Adipose tissue (tissue), 3 donors: Measurements from ENCODE around the gene WWOX. TPM values are rescaled to one million over a fixed set of nuclear protein-coding genes. Genes with fewer than 3 reads are reported as not detected.

Source experiments
- H3K27ac ChIP-seq: one replicate; pipeline ENCODE4 v1.5.1; 2013; ENCODE audit warnings: low read depth, low read length
- WGBS, 3 donors: extraction: QIAGEN DNeasy Blood & Tissue Kit; methylation state at CpG; one replicate each; pipeline ENCODE4 v1.1.7; 2013; 5-methylcytosine and 5-hydroxymethylcytosine counted together
- polyA plus RNA-seq, 3 donors: library from polyadenylated mRNA; stranded (reverse); fragments of 200-250 nt; gene quantifications; one replicate each; pipeline ENCODE4 v1.2.3, GENCODE V29; 2013
- donor health status: healthy with polysubstance abuse.
- donor health status: Bipolar disorder and iron deficiency.
- donor health status: healthy.

Gene WWOX
- polyA plus RNA-seq, 3 donors = 5.7 to 10.6 (median 7.0) TPM

DNA sequence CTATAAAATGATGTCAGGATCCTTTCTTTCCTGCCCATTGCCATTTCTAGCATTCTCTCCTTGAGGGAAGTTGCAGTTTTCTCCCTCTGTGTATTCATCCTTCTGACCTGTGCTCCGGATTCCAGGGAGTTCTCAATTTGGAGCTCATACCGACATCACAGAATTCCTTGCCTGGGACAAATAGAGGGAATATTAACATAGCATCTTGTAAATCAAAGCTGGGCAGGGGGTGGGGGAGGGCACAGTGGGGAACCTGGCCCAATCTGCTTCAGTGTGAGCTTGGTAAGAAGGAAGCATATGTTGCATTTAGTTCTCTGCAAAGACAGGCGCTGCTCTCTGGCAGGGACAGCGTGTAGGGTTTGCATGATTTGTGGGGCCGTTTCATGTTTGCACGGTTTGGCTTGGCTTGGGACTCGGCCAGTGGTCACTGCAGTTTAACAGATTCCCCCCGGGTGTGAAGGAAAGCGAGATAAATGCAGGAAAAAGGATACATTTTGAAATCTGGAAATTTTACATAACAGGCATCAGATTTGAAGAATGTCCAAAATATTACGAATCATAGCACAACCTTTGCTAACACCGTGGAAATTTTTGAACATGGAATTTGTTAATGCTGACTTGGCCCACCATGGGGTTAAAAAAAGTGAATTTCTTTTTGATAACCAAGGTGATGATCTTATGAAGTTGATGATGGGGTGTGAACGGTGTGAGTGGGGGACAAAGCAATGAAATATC, 178.0 kb downstream of the WWOX start:
- no peak overlapping the region for H3K27ac ChIP-seq
- WGBS, 3 donors = 39 to 56% (median 42%) methylated on average over 12 of the region's 12 CpGs

DNA sequence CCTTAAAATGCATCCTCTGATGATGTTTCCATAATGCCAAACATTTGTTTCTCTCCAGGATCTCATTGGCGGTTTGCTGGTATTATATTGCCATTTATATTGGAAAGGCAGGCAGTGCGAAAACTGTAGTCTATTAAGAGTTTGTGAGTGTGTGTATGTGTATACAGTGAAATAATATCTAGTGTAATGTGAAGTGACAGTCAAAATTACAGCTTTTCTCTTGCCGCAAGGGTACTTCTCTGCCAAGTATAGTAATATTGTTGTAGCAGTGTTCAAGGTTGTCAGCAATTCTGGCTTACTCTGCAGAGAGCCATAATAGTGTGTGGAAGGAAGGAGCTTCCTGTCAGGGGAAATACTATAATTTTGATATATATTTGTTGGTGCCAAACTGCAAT, 178.6 kb downstream of the WWOX start:
- H3K27ac ChIP-seq = no peak overlapping the region
- 79 to 91% (median 88%) methylated on average over 3 of the region's 3 CpGs for WGBS, 3 donors

DNA sequence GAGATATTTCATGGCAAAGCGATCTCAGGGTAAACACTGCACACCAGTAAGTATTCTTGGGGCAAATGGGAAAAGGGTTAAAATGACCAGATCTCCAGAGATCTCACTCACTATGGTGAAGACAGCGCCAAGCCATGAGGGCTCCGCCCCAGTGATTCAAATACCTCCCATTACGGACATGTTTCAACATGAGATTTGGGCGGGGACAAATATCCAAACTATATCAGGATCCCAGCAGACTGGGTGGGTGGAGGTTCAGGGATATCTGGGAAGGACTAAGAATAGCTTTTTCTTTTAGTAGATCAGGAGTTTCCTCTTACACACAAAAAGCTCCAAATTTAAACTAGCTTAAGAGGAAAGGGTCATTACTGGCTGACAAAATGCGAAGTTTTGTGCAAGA, 181.7 kb downstream of the WWOX start:
- 62 to 72% (median 65%) methylated on average over 6 of the region's 6 CpGs for WGBS, 3 donors
- no peak overlapping the region for H3K27ac ChIP-seq

DNA sequence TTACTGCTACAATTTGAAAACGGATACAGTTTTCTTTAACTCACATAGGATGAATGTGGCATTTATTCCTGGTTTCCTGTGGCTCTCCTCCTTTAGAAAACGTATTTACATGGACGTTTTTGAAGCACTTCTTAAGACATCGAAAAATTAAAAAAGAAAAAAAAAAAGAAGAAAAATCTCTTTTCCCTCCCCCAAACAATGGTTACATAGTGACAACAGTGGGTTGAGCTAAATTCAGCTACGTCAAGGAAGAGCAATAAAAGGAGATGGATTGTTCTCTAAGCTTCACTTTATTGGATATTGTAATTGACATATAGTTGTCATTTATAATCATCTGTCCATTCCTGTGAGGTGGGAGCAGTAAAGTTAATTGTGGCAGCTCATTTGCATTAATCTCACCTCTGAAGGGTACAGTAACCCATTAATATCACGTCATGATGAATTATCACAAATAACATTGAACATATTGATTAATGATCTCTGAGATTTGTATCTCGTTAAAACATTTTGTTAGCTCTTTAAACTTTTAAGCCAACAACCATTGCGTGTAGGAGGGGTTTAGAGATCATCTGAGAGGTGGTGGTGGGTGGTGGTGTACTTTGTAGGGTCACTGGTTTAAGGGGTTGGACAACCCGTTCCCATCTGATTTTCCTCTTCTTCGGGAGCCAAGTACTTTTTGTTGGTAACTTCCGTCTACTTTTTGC, 184.2 kb downstream of the WWOX start:
- H3K27ac ChIP-seq = no peak overlapping the region
- 73 to 91% (median 87%) methylated on average over 11 of the region's 11 CpGs for WGBS, 3 donors

DNA sequence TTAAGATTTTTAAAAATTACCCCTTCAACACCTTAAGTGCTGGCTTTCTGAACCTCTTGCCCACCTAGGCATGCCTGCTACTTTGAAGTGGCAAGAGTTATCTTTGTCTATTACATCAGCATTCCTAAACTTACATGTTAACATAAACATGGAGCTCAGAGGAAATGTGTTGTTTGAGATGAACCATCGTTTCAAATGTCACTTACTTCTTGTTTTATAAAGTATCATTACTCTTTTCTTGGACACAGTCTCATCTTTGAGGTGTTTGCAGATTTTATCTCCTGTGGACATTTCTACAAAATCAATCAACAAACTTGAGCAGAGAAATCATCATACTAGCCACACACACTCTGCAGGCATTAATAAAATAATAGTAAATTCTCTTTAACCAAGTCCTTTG, 184.9 kb downstream of the WWOX start:
- no peak overlapping the region for H3K27ac ChIP-seq
- WGBS, 3 donors = 79 to 83% (median 82%) methylated on average over 1 of the region's 1 CpG

DNA sequence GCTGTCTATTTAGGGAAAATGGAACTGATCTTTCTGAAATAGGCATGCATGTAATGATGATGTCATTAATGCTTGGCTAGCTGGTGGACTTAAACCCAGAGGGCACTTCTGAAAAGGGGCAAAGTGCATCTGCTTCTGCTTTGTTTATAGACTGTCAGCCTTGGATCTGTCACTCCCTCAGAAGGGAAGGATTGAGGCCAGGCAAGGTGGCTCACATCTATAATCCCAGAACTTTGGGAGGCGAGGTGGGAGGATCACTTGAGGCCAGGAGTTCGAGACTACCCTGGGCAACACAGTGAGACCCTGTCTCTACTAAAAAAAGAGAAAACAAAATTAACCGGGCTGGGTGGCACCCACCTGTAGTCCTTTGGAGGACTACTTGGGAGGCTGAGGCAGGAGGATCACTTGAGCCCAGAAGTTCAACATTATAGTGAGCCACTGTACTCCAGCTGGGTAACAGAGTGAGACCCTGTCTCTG, 185.5 kb downstream of the WWOX start:
- 94 to 98% (median 97%) methylated on average over 3 of the region's 3 CpGs for WGBS, 3 donors
- no peak overlapping the region for H3K27ac ChIP-seq

DNA sequence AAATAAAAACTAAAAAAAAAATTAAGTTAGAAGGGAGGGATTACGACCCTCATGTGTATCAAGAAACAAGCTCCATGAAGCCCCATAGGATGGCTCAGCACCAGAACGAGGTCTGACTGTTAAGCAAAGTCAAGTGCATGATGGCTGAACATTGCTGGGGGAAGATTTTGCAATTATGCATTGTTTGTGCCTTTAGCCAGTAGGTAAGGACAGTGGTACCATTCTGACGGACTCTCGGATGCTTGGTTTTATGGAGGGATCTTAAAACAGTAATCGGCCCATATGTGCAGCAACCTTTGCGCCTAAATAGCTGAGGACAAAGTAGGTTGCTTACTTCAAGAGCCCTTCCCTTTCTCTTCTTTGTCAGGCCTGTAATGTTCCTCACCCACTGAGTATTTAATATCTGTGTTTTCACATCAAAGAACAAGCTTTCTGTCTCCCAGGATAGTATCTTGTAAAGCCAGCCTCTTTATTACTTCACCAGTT, 186.0 kb downstream of the WWOX start:
- 80 to 93% (median 82%) methylated on average over 6 of the region's 6 CpGs for WGBS, 3 donors
- H3K27ac ChIP-seq = no peak overlapping the region

DNA sequence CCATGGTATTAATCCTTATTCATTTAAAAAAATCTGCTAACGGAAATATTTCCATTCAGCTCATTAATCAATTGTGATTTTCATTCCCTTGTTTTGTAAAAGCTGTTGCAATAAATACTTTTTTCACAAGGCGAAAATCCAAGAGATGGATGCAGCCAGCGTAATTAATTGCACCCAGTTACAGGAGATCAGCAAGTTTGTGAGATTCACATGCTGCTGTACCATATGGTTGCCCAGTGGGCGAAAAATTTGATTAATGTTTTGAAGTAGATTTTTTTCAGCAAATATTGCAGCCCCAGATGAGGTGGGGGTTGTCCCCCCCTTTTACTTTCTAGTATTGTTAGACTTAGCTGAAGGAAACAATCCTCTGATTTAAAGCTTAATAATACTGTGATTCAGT, 186.6 kb downstream of the WWOX start:
- WGBS, 3 donors = 86 to 87% (median 86%) methylated on average over 4 of the region's 4 CpGs
- H3K27ac ChIP-seq = no peak overlapping the region

DNA sequence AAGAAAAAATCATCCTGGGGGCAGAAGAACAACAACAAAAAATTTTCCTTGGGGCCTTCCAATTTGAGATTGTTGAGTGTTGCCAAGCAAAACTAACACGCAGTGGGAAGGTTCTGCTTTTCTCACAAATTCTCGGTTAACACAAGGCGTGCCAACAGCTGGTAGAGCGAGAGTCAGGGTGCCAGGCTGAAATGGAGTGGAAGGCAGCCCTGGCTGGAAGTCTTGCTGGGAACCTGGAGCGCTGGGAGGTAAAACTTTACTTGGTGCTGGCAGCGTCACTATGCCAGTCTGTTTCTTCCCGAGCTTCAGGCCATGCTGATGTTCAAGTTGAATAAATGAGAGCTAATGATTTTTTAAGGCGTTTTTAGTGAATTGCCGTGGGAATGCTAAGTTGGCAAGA, 189.4 kb downstream of the WWOX start:
- WGBS, 3 donors = 88 to 96% (median 94%) methylated on average over 9 of the region's 9 CpGs
- no peak overlapping the region for H3K27ac ChIP-seq

DNA sequence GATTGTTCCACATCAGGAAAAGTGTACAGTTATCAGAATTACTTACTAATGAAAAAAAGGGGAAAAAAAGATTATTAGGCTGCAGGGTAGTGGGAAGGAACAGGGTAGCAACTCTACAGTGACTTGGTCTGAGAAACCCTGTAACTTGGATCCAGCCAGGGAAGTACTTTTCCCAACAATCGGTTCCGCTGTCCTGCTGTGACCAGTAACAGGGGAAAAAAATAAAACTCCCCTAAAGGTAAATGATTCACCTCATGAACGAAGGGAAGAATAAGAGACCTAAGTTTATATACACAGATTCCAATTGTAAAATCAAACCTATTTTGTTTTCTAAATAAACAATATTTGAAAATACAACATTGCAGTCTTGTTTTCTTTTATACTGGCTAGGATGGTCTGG, 189.9 kb downstream of the WWOX start:
- 58 to 98% (median 95%) methylated on average over 3 of the region's 3 CpGs for WGBS, 3 donors
- no peak overlapping the region for H3K27ac ChIP-seq

DNA sequence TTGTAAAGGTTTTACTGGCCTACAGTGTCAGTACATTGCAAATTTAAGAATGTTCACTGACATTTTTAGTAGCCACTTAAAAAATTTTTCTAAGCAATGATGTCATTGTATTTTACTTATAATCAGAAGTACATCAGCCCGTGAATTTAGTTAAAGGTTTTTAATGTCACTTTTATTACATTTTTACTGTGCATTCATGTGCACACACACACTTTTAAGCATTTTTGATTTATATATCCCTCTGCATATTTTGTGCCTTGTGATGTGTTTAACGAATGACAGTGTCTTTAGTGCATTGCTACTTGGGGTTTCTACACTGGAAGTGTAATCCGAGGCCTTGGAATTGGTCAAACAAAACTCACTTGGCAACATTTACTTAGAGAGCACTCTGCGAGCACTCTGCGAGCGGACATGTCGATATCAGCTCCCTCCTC, 190.4 kb downstream of the WWOX start:
- 55 to 89% (median 87%) methylated on average over 7 of the region's 7 CpGs for WGBS, 3 donors
- H3K27ac ChIP-seq = no peak overlapping the region

DNA sequence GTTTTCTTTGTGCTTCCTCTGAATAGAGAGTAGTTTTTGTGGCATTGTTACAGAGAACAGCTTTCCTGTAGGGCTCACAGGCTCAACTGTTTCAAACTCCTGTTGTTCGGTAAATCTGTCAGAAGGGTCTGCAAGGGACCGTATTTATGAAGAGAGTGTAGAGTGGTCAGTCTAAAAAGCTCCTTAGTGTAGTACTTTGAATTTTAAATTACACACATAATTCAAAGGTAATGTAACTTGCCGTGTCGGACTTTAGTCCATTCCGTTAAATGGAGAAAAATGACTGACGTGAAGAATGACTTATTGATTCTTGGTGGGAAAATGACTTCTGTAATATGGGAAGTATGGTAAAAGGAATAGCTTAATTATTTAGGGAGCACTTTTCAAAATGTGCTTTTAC, 190.9 kb downstream of the WWOX start:
- 34 to 88% (median 83%) methylated on average over 6 of the region's 6 CpGs for WGBS, 3 donors
- no peak overlapping the region for H3K27ac ChIP-seq

DNA sequence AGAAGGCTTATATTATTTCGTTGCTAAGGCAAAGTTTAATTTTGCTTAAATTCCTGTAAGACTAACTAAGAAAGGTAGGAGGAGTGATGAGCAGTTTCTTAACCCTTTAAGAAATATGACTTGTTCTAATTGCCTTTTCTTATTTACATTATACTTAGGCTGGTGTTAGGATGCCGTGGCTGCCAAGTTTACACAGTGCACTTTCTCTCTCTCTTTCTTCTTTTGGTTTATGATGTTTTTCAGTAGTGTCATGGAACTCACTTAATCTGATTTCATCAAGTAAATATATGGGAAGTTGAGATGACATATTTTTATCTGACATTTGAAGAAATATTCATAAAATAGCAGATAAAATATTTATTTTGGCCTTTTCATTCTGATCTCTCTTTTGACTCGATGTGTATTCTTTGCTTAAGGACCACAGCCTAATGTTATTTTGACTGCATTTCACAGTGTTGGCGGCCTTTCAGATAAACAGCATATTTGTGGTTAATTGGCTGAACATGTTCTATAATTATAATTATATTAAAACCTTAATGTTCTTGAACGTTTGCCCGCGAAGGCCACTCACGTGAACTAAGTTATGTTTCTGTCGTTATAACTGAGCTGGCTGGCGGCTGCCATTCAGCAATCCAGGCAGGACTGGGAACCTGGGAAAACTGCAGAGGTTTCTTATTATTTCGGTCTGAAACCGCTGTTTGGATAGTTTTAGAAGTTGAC, 191.6 kb downstream of the WWOX start:
- no peak overlapping the region for H3K27ac ChIP-seq
- 45 to 81% (median 79%) methylated on average over 12 of the region's 12 CpGs for WGBS, 3 donors

DNA sequence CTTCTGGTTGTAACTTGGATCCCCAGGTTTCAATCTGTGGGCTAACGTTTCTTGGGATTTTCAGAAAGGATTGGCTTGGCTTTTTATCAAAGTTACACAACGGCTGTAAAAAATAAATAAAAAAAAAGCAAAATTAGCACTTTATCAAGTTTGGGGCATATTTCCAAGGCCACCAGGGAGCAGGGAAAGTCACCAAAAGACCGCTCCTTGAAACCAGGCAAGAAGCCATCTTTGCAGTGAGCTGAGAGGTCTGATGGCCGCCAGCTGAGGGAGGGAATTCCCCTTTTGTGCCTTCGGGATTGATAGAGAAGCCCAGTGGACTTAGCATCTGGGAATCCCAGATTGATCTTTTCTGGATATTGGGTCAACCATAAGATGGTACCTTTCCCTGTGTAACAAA, 192.2 kb downstream of the WWOX start:
- H3K27ac ChIP-seq = no peak overlapping the region
- WGBS, 3 donors = 28 to 62% (median 62%) methylated on average over 5 of the region's 5 CpGs

DNA sequence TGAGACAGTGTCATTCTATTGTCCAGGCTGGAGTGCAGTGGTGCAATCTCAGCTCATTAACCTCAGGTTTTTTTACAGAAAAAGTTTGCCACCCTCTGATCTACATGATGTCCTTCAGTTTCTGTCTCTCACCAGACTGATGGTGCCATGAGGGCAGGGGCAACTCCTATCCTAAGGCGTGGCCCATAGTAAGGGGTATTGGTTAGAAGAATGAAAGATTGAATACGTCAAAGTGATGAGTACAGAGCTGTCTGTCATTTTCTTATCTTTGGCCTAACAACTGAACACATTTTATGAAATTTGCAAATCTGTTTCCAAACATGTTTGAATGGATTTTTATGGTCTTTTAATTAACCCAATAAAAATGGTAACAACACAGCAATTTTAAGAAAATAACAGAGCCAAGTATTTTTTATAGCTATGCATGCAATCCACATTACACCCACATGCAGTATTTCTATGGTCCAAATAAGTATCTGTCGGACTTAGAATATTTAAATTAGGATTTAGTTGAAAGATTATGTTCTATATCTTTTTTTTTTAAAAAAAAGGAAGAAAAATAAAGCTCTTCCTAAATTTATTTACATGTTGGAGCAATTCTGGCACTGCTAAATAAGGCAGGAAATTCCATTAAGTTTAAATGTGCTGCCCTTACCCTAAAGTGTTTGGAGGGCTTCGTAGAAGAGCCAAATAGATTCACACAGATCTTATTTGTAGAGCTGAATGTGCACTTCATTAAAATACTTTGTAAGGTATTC, 192.8 kb downstream of the WWOX start:
- no peak overlapping the region for H3K27ac ChIP-seq
- 69 to 79% (median 71%) methylated on average over 4 of the region's 4 CpGs for WGBS, 3 donors

DNA sequence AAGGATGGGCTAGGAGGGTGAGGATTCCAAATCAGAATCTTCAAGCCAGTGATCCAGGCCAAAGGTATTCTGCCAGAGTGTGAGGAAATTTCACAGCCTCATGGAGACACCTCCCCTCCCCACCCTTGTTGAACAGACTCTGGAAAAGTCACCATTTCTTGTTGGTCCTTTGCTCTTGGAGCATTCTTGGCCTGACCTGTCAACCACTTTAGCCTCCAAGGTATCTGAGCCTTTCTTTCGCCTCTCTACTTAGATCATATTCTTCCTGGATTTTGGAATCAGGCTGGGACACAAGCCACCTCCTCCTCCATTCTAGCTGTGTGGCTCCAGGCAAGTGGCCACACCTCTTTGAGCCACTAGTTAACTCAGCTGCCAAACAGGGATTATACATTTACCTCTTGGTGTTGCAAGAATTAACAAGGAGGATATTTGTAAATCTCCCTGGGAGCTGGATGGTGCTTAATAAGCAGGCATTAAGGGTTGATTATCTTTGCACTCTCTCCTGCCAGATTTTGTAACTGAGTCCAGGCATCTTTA, 193.5 kb downstream of the WWOX start:
- WGBS, 3 donors = 73 to 89% (median 82%) methylated on average over 1 of the region's 1 CpG
- H3K27ac ChIP-seq = no peak overlapping the region

DNA sequence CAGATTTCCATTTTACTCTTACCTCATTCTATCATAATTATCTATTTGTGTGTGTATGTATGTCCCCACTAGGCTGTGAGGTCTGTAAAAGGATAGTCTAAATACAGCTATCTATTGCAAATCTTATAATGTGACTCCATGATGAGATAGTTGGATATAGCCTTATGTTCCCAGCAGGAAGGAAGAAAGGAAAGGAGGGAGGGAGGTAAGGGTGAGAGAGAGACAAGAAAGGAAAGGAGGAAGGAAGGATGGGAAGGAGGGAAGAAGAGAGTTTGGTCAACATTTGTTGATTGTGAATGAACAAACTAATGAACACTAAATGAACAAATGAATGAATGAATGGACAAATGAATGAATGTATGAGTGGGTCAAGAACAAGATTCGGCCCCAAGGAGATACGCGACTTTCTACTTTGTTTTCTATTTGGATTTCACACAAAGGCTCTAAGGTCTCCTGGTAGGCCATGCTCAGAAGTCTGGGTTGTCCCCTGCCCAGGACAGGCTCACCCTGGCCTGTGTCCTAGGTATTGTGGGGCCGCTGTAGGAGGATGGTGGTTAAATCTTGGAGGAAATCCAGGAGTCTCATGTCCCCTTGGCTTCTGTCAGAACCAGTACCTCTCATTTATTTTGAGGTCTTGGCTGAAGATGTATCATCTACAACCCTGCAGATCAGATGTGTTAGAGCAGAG, 195.2 kb downstream of the WWOX start:
- no peak overlapping the region for H3K27ac ChIP-seq
- WGBS, 3 donors = 95 to 99% (median 96%) methylated on average over 4 of the region's 4 CpGs
